SKM-1 (cell line): ENCODE measurements around the gene SLIT3.

ENCODE experiments used
- DNase-seq: peaks from one replicate; lab custom pipeline; 2025; ENCODE audit not compliant: unreplicated experiment; lab: John Stamatoyannopoulos, UW

The SLIT3 gene

DNA sequence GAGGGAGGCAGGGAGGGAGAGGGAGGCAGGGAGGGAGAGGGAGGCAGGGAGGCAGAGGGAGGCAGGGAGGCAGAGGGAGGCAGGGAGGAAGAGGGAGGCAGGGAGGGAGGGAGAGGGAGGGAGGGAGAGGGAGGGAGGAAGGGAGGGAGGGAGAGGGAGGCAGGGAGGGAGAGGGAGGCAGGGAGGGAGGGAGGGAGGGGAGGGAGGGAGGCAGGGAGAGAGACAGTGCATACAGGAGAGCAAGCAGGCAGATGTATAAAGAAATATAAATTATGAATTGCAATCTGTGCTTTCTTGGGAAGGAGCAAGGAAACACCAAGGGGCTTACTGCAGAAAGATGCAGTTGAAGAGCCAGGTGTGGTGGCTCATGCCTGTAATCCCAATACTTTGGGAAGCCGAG, 574.6 kb downstream of the SLIT3 start:
- DNase-seq: no peak

DNA sequence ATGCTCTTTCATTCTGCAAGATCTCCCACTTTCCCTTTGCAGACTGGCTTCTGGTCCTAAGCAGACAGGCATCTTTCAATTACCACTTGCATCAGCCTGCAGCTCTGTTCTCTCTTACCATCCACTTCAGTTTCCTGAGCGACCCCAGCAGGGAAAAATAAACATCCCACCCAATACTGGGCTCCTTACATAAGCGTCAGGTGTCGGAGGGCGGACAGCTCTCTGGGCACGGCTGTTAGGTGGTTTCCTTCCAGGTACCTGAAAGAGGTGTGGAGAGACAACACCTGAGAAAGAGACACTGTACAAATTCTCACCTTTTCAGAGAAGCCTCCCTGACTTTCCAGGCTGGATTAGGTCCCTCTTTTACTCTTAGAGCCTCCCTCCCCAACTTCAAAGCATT, 576.7 kb downstream of the SLIT3 start:
- no peak for DNase-seq

DNA sequence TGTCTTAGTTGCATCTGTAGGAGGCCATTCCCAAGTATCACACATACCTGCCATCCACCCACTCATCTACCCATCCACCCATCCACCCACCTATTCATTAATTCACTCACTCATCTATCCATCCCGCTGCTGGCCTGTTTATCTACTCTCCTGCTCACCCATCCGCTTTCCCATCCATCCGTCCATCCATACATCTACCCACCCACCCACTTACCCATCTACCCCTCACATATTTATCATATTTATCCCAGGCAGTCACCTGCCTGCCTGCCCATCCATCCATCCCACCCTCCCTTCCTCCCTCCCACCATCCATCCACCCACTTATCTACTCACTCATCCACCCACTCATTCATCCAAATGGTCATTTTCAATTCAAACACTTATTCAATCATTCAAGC, 577.9 kb downstream of the SLIT3 start:
- DNase-seq: no peak

DNA sequence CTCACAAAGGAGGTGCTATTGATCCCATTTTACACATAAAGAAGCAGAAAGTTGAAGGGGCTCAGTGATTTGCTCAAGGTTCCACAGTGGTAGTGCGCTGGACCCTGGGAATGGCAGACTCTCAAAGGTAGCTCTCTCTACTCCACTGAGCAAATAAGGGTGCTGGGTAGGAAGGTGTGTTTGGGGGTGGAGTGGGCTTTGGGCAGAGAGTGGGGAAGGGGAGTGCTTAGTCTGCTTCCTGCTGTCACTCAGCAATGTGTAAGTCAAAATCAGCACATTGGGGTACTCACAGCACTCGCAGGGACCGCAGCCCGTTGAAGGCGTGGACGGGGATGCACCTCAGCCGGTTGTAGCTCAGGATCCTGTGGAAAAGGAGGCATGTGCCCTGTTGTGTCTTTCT, 579.0 kb downstream of the SLIT3 start:
- no peak for DNase-seq

DNA sequence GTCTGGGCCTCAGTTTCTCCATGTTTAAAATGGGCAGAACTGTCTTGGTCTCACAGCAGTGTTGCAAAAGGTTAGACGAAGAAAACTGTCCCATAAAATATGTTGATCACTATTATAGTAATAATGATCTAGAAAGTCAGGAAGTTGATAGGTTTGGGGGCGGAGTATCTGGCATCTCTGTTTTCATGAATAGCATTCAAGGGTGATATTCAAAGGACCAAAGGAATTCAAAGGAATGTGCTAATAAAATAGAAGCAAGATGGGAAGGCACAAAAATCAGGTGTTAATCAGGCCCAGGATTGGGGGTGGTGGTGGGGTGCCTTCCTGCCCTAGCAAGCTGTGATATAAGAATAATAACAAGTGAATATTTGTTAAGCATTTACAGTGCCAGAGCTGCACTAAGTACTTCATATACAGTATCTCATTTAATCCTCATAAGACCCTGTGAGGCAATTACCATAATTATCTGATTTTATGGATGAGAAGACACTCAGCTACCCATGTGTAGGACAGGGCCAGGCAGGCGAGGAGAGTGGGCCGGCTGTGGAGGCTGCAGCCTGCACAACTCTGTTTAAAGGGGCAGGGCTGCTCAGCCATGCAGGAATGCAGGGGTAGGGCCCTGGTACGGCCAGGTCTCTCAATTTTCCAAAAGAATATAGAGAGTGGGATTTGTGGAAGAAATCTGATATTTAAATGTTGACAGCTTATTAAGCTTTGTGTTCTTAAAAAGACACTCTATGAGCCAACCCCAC, 579.8 kb downstream of the SLIT3 start:
- DNase-seq: no peak

DNA sequence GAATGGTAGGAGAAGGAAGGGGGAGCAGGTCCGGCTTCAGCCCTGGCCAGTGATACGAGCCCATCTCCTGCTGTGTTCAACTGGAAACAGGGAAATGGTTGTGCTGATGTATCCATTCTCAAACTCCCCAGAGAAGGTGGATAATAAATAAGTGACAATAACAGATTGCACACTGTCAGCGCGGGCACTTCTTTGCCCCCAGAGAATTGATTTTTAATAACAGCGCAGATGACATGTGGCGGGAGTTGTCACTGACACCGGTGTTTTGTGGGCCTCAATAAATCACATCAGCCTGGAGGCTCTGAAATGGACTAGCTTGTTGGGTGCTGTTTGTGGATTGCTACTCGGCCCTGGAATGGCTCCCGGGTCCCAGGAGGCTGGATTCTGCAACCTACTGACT, 580.4 kb downstream of the SLIT3 start:
- no peak for DNase-seq

DNA sequence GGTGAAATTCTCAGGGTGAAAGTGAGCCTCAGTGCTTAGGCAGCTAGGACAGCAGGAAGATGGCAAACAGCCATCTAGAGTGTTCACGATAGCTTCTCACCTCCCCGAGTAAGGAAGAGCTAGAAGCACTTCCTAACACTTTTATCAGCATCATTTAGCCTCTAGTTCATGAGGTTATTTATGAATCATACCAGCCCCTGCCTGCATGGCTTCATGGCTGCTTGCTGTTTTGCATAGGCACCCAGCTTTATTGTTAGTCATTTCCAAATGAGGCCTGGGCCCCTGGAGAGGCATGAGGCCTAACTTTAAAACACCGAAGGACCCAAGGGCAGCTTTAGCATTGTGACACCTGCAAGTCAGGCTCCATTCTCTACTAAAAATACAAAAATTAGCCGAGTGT, 586.9 kb downstream of the SLIT3 start:
- no peak for DNase-seq

DNA sequence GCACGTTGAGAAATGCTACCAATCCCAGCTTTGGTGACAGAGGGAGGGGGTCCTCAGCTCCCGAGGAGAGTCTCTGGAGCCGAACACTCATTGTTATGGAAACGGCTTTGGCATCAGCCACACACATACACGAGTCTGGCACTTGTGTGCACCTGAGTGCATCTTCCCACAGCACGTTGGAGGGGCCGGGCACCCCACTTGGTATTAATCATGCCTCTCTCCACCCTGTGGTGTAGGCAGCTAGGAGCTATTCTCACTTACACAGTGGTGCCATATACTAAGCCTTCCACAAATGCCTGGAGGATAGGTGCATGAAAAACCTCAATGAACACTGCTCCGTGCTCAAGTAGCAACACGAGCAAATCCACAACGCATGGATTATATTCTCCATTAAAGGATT, 587.9 kb downstream of the SLIT3 start:
- DNase-seq: no peak

DNA sequence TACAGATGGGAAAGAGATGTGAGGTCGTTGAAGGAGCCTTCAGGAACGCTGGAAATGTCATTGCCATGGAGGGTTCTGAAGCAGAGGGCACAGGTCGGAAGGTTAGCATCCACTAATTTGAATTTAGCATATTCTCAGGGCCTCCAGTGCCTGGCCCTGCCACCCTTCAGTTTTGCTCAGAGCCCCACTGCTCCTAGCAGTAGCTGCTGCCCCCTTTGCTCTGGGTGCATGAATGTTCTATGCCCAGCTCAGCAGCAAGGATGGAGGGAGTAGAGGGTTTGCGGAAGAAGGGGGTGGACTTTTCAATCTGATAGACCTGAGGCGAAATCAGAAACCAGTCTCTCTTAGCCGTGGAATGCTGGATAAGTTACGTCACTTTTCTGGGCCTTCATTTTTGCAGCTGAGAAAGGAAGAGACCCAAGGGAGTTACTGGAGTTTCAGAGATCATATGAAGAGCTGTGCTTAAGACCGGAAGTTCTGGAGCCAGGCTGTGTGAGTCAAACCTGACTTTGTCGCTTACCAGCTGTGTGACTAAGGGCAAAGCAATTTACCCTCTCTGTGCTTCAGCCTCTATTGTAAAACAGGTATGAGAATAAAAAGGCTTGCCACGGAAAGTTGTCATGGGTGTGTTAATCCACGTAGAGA, 588.5 kb downstream of the SLIT3 start:
- DNase-seq: no peak

DNA sequence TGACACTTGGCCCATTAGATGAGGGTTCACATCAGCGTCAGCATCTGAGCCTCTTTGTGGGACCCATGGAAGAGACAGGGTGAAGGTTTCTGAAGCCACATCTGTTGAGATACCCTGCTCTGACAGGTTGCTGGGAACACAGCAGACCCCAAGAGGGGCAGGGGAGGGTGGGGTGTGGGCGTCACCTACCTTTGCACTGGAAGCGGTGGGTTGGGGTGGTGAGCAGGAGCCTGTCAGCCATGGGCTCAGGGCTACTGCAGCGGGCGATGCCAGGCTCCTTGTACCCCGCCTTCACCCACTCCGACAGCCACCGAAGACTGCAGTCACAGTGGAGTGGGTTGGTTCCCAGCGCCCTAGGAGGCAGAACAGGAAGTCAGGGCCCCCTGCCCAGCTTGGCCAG, 590.2 kb downstream of the SLIT3 start:
- no peak for DNase-seq

DNA sequence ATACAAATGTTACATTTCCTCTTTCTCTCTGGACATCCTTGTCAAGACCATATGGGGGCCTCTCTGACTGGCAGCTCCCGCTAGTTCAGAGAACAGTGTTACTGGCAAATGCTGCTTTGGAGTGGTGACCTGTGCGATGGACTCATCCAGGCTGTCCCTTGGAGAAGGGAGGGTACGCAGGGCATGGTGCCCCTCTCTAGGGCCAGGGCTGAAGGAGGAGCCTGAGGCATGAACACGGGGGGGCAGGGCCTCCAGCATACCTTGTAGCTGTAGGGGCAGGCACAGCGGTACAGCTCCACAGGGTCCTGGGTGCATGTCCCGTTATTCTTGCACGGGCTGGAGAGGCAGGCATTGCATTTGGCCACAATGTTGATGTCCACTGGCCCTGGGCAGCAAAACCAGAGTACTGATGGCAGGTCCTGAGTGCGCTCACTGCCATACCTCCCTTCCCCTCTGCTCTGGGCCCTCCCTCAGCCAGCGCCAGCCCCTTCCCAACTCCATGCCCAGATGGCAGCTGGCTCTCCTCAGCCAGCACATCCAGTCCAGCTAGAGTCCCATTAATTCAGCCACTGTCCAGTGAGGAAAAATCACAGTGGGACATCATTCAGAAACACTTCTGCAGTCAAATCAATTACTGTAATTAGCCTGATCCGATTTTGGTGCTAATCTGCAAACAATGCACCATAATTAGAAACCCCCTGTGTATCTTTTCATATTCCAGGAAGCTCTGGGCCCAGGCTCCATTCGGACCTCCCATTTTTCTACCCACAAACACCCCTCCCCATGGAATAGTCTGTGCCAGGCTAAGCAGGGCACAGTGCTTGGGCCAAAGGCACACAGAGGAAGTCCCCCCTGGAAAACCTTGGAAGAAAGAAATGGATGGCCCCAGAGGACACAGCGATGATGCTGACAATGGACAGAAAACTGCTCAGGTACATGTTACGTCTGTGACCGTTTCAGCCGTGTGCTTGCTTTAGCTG, 592.9 kb downstream of the SLIT3 start:
- no peak for DNase-seq

DNA sequence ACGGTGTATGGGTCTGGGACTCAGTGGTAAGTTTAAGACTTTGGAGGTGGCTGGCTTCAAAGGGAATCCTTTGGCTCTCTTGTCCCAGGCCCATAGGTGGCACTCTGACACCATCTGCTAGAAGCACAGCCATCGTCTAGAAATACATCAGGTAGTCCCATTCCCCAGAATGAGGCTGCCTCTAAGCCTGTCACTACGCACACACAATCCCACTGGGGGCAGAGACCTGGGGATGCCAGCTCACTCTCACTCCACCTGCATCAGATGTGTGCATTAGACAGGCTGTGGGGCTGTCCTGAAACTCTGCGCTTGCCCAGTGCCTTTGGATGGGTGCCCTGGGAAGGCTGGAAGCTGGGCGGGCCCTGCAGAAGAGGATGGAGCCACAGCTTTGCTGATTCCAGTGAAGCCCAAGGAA, 594.3 kb downstream of the SLIT3 start:
- DNase-seq: no peak

DNA sequence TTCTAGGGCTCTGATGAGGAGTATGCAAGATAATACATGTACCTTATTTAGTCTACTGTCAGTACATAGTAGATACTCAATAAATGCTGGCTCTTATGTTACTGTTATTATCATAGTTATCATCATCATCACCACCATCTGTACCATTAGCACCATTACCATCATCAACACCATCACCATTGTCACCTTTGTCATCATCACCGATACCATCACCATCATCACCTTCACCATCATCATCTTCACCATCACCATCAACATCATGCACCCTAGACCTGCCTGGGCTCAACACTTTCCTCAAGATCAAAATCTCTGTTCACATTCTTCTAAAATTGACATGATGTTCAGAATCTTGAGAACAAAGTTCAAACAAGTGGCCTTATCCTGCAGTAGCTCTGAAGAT, 595.6 kb downstream of the SLIT3 start:
- DNase-seq: no peak

DNA sequence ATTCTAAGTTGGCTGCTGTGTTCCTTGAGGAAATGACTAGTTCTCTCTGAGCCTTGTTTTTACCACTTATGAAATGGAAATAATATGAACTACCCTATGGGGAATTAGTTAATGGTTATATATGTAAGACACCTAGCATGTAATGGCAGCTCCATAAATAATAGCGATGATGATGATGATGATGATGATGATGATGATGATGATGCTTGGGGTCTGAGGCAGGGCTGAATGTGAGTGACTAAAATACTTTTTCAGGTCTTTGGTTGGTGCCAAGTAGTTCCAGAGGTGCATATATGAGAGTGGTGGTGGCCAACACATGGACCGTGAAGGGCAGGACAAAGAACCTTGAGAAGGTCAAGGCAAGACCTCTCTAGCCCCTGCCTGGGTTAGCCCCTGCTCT, 598.4 kb downstream of the SLIT3 start:
- DNase-seq: no peak

DNA sequence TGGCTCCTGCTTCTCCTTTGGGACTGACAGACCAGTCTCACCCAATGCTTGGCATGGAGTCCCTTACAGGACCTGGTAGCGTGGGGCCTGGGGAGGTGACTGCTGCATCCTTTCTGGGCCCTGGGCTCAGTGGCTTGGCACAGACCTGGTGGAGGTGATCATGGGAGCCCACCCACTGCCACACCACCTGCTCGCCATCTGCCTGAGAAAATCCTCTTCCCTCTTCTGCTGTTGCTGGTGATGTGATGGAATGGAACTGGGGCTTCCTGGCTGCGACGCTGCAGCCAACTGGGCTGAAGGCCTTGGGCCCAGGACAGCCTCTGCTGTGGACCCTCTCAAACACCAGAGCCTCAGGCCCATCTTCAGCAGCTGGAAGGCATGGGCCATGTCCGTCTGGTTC, 599.3 kb downstream of the SLIT3 start:
- no peak for DNase-seq

DNA sequence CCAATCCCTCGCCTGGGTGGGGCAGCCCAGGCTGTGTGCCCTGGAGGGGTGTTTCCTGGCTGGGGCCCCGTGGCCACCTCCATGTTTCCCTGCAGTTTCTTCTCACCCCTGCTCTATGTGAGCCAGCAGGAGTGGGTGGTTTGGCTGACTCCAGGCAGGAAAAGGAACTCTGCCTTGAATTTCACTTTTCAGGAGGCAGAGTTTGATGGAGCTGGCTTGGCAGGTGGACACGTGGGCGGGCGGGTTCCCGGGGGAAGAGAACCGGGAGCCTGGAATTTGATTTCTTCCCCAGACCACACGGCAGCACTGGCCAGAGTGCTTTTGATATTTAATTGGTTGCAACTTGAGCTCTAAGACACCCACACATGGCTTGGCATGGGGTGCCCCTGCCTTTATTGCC, 601.9 kb downstream of the SLIT3 start:
- DNase-seq: no peak

DNA sequence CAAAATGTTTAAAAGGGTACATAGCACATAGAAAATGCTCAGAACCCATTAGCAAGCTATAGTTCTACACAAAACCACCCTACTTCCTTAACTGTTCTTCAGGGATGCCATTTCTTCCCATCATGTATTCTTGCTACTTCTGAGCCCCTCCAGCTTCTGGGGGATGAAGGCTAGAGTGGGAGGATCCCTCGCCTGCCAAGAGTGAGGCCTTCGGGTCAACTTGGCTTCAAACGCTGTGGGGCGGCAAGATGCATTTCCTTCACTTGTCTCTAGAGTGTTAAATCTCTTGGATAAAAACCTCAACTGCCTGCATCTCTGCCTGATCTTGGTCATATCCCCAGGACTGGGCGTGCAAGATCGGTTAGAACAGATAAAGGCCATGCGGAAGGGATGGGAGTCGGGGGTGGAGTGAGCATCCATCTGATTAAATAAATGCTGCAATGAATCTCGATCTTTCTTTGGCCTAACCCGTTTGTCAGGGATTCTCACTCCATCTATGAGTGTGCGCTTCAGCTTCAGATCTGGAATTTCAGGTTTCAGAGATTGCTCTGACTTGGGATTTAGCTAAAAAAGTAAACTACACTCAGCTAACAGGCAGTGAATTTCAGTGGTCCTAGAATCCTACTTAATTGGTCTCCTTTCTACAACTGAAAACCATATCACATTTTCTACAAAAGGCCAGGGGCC, 603.8 kb downstream of the SLIT3 start:
- no peak for DNase-seq

DNA sequence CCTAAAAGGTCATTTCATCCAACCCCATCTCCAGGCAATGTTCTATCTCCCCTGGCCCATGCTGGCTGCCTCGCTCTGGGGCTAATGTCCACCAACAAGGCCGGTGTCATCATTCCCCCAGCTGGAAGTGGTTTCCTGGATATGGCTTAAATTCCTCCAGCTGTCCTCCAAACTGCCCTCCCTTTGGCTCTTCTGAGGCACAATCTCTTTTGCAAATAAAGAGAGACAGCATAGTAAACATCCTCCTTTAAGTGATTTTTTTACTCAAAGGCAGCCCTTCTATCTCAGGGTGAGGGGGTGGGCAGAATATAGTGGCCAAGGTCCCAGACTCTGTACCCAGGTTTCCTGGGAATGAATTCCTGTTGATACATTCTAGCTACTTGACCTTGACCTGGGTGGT, 604.3 kb downstream of the SLIT3 start:
- no peak for DNase-seq

DNA sequence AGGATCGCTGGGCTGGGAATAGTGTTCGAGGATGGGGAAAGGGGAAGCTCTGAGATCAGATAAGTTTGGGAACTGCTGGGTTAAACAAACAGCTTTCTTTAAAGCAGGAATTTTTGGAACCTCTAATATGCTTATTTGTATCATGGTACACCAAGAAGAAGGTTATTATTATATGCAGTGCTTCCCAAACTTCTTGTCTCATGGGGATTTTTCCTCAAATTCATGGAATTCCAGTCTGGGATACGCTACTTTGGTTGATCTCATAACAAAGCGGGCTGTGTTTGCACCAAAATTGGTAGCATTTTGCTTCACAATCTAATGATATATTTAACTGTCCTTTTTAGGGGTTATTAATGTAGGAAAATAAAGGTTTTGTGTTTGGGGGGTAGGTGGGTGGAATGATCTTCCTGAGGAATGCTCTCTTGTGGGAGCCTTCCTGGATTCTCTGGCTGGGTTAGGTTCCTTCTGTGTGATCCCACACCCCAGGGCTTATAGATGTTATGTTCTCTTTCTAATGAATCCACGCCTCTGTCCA, 605.6 kb downstream of the SLIT3 start:
- no peak for DNase-seq

DNA sequence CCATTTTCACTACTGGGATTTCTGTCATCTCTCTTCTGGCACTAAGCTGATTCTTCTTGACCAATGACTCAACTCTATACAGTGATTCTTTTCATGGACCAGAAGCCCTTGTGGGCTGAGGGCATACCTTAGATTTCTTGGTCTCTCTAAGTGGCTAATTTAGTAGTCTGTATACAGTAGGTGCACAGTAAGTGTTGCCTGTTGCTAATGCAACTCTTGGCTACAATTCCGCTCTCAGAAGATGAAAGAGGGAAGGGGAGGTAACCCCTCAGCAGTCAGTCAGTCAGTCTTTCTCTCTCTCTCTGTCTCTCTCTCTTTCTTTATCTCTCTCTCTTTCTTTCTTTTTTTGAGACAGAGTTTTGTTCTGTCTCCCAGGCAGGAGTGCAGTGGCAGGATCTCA, 606.6 kb downstream of the SLIT3 start:
- no peak for DNase-seq

DNA sequence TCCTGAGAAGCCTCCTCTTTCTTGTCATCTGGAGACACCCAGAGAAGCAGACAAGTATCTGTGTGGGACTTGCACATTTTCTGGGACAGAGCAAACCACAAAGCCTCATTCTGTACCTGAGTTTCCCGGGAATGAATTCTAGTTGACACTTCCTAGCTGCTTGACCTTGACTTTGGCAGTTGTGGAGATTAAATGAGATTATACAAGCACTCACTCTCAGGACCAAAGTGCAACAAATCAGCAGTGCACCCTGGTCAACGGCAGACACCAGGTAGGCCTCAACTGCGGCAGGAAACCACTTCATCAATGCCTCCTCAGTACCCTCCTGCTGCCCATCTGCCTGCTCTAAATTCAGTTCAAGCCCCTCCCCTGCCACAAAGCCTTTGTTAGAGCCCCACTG, 607.1 kb downstream of the SLIT3 start:
- DNase-seq: no peak
